PFSK-1 (cell line): ENCODE measurements around the gene CLIC6.

Source experiments
- POLR2AphosphoS5 ChIP-seq: IDR thresholded peaks from 2 replicates; pipeline ENCODE4 v1.6.1; 2012; ENCODE audit warnings: low read depth, mild to moderate bottlenecking, control low read depth, low read length, moderate library complexity
- REST ChIP-seq, 2 experiments: IDR thresholded peaks; 2 replicates each; pipeline versions ENCODE4 v1.6.1 to v1.8.0; 2011 to 2012; ENCODE audit warnings: low read depth in 2 of 2, low read length in 2 of 2, control low read depth in 1 of 2, inconsistent platforms in 1 of 2, mild to moderate bottlenecking in 1 of 2, moderate library complexity in 1 of 2; ENCODE audit not compliant: insufficient read depth in 1 of 2
- SIN3A ChIP-seq: IDR thresholded peaks from 2 replicates; pipeline ENCODE4 v1.6.1; 2012; ENCODE audit warnings: mild to moderate bottlenecking, low read length, moderate library complexity, borderline replicate concordance; ENCODE audit not compliant: insufficient read depth

- TF ChIP-seq POLR2AphosphoS5 (no peak), REST (IDR thresholded peaks at IDR 0.05; ENCODE audit: insufficient read depth in 1 of 2, low read depth in 2 of 2, low read length in 2 of 2) (no peak), SIN3A (no peak)
Measured at GRCh38 chr21:34671891-34672290, 3.1 kb downstream of the CLIC6 start.
